Mesothelial cell of epicardium (in vitro differentiated cells): ENCODE results near the gene PNPLA1. TPM values are rescaled to one million over a fixed set of nuclear protein-coding genes. Genes with fewer than 3 reads are reported as not detected.
A peak's percentile ranks its signal among the peaks of the same experiment; 100 is the strongest.

ENCODE experiments used
- DNase-seq, 2 experiments: peaks; one replicate each; pipeline ENCODE4 v3.0.0; 2021; ENCODE audit warnings: low spot score in 2 of 2; ENCODE audit not compliant: unreplicated experiment in 2 of 2
- H3K27ac Mint-ChIP-seq: 2 replicates; pipeline ENCODE4 v1.8.0; 2021; ENCODE audit warnings: mixed read lengths
- H3K27me3 Mint-ChIP-seq: 2 replicates; pipeline ENCODE4 v1.8.0; 2021; ENCODE audit warnings: low read depth, mixed read lengths
- H3K36me3 Mint-ChIP-seq: 2 replicates; pipeline ENCODE4 v1.8.0; 2021; ENCODE audit warnings: mixed read lengths
- H3K4me1 Mint-ChIP-seq: 2 replicates; pipeline ENCODE4 v1.8.0; 2021; ENCODE audit warnings: mixed read lengths
- H3K4me3 Mint-ChIP-seq: 2 replicates; pipeline ENCODE4 v1.8.0; 2021; ENCODE audit warnings: mild to moderate bottlenecking, moderate library complexity, mixed read lengths
- H3K9me3 Mint-ChIP-seq: 2 replicates; pipeline ENCODE4 v1.8.0; 2021; ENCODE audit warnings: mixed read lengths
- CTCF ChIP-seq: fragments of 200-600 bp; sonication (generic); IDR thresholded peaks from one replicate; pipeline ENCODE4 v1.5.0; 2021; ENCODE audit warnings: antibody characterized with exemption; ENCODE audit not compliant: unreplicated experiment
- total RNA-seq: library from RNA; stranded (reverse); gene quantifications from 3 replicates; pipeline ENCODE4 v1.2.1, GENCODE V29; 2021

Gene PNPLA1
- total RNA-seq, 1 donor from 2014 or later = not detected

DNA sequence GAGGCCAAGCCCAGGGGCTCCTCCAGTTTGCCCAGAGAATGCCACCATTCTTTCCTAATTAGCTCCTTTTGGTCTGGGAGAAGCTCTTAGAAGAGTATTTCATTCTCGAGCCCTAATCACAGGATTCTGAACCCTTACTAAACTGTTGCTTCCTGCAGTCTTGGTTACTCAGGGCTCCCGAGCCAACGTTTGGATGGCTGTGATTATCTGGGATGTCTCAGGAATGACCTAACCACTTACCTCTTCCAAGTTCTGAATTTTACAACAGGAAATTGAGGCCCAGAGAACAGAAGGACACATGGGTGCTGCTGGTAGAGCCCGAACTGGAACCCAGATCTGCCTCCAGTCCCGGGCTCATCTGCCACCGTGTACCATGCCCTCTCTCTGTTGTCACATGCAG, 22.2 kb upstream of the PNPLA1 start:
- Mint-ChIP-seq H3K27ac (peak overlapping the region; percentile 20), H3K4me1 (peaks cover 26% of the 10 kb centered on the region), H3K36me3 (no peaks in the 10 kb centered on the region), H3K9me3 (no peaks in the 10 kb centered on the region), H3K27me3 (no peaks in the 10 kb centered on the region), H3K4me3 (no peak overlapping the region)
- no peak for DNase-seq
- no peak for TF ChIP-seq CTCF

- no peak for DNase-seq
- H3K9me3 Mint-ChIP-seq = no peaks in the 10 kb centered on the region
- no peak overlapping the region for H3K27ac Mint-ChIP-seq
- no peaks in the 10 kb centered on the region for H3K27me3 Mint-ChIP-seq
- H3K4me1 Mint-ChIP-seq = peaks cover 26% of the 10 kb centered on the region
- no peak for TF ChIP-seq CTCF
- H3K36me3 Mint-ChIP-seq = no peaks in the 10 kb centered on the region
- H3K4me3 Mint-ChIP-seq = no peak overlapping the region
Observed at GRCh38 chr6:36248980-36249379, 20.9 kb upstream of the PNPLA1 start.

GRCh38 chr6:36249536-36249935, 20.3 kb upstream of the PNPLA1 start:
- Mint-ChIP-seq H3K4me1 (peaks cover 26% of the 10 kb centered on the region), H3K27ac (no peak overlapping the region), H3K27me3 (no peaks in the 10 kb centered on the region), H3K9me3 (no peaks in the 10 kb centered on the region), H3K4me3 (no peak overlapping the region), H3K36me3 (no peaks in the 10 kb centered on the region)
- TF ChIP-seq CTCF = no peak
- DNase-seq = no peak

- no peak for TF ChIP-seq CTCF
- no peaks in the 10 kb centered on the region for H3K27me3 Mint-ChIP-seq
- peaks cover 4% of the 10 kb centered on the region for H3K4me1 Mint-ChIP-seq
- no peaks in the 10 kb centered on the region for H3K36me3 Mint-ChIP-seq
- no peak for DNase-seq
- no peak overlapping the region for H3K4me3 Mint-ChIP-seq
- peaks cover 5% of the 10 kb centered on the region for H3K9me3 Mint-ChIP-seq
- H3K27ac Mint-ChIP-seq = no peak overlapping the region
Observed at GRCh38 chr6:36252005-36252404, 17.9 kb upstream of the PNPLA1 start.

GRCh38 chr6:36263390-36264000, 6.4 kb upstream of the PNPLA1 start:
- Mint-ChIP-seq H3K4me1 (peaks cover 2% of the 10 kb centered on the region), H3K9me3 (no peaks in the 10 kb centered on the region), H3K36me3 (no peaks in the 10 kb centered on the region), H3K4me3 (no peak overlapping the region), H3K27ac (no peak overlapping the region), H3K27me3 (peaks cover 16% of the 10 kb centered on the region)
- no peak for TF ChIP-seq CTCF
- DNase-seq = no peak

DNA sequence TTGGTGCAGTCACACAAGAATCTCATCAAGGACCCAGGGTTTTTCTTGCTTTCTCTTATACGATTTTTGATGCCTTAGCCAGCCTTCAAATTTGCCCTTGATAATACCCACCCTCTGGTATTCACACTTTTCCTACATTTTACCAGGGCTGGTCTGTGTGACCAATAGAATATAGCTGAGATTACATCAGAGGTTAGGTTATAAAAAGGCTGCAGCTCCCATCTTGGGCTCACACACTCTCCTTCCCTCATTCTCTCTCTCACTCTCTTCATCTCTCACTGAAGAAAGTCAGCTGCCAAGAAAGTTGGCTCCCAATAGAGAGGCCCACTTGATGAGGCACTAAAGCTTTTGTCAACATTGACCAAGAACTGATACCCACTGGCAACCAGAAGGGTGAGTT, 4.1 kb upstream of the PNPLA1 start:
- no peak overlapping the region for H3K4me3 Mint-ChIP-seq
- no peaks in the 10 kb centered on the region for H3K9me3 Mint-ChIP-seq
- TF ChIP-seq CTCF = no peak
- DNase-seq = no peak
- H3K36me3 Mint-ChIP-seq = no peaks in the 10 kb centered on the region
- peaks cover 11% of the 10 kb centered on the region for H3K4me1 Mint-ChIP-seq
- H3K27me3 Mint-ChIP-seq = peaks cover 13% of the 10 kb centered on the region
- no peak overlapping the region for H3K27ac Mint-ChIP-seq
